HG02588 (cell line): Measurements from ENCODE around the gene SCD5.

Experiments
- ATAC-seq: cut with Tn5 transposase; IDR thresholded peaks from one replicate; pipeline ENCODE4 v1.9.1; 2021; ENCODE audit warnings: mild to moderate bottlenecking, moderate library complexity; ENCODE audit not compliant: unreplicated experiment

SCD5 gene

GRCh38 chr4:82645936-82646565, 152.5 kb downstream of the SCD5 start:
- ATAC-seq: no peak

GRCh38 chr4:82644734-82645126, 153.9 kb downstream of the SCD5 start:
- no peak for ATAC-seq

- no peak for ATAC-seq
Observed at GRCh38 chr4:82643994-82644733, 154.4 kb downstream of the SCD5 start.

GRCh38 chr4:82642331-82642730, 156.3 kb downstream of the SCD5 start:
- ATAC-seq: no peak

GRCh38 chr4:82640540-82640939, 158.1 kb downstream of the SCD5 start:
- ATAC-seq: no peak

GRCh38 chr4:82639971-82640370, 158.6 kb downstream of the SCD5 start:
- no peak for ATAC-seq

GRCh38 chr4:82638479-82638878, 160.1 kb downstream of the SCD5 start:
- no peak for ATAC-seq

GRCh38 chr4:82630079-82630478, 168.5 kb downstream of the SCD5 start:
- no peak for ATAC-seq

- ATAC-seq: no peak
Observed at GRCh38 chr4:82629238-82630000, 169.2 kb downstream of the SCD5 start.

GRCh38 chr4:82626251-82626868, 172.2 kb downstream of the SCD5 start:
- no peak for ATAC-seq

- no peak for ATAC-seq
Observed at GRCh38 chr4:82624819-82625218, 173.8 kb downstream of the SCD5 start.

- no peak for ATAC-seq
Observed at GRCh38 chr4:82623121-82623683, 175.4 kb downstream of the SCD5 start.

- no peak for ATAC-seq
Observed at GRCh38 chr4:82621251-82621650, 177.3 kb downstream of the SCD5 start.

GRCh38 chr4:82620126-82620735, 178.4 kb downstream of the SCD5 start:
- no peak for ATAC-seq

GRCh38 chr4:82618103-82618720, 180.4 kb downstream of the SCD5 start:
- ATAC-seq: no peak

- no peak for ATAC-seq
Observed at GRCh38 chr4:82614838-82615449, 183.7 kb downstream of the SCD5 start.

- no peak for ATAC-seq
Observed at GRCh38 chr4:82613121-82613520, 185.5 kb downstream of the SCD5 start.

GRCh38 chr4:82611982-82612381, 186.6 kb downstream of the SCD5 start:
- ATAC-seq: no peak

- ATAC-seq: no peak
Observed at GRCh38 chr4:82611527-82611926, 187.1 kb downstream of the SCD5 start.

- no peak for ATAC-seq
Observed at GRCh38 chr4:82610041-82610440, 188.6 kb downstream of the SCD5 start.
